ENCODE results near the gene SDK2. TPM values are rescaled to one million over a fixed set of nuclear protein-coding genes. Genes with fewer than 3 reads are reported as not detected.

SDK2 gene
- total and polyA plus RNA-seq, 2 of the 8 experiments (the other 6 are each of a cell fraction or from before 2014, with no cell fraction given) = 3.9 to 4.1 TPM

DNA sequence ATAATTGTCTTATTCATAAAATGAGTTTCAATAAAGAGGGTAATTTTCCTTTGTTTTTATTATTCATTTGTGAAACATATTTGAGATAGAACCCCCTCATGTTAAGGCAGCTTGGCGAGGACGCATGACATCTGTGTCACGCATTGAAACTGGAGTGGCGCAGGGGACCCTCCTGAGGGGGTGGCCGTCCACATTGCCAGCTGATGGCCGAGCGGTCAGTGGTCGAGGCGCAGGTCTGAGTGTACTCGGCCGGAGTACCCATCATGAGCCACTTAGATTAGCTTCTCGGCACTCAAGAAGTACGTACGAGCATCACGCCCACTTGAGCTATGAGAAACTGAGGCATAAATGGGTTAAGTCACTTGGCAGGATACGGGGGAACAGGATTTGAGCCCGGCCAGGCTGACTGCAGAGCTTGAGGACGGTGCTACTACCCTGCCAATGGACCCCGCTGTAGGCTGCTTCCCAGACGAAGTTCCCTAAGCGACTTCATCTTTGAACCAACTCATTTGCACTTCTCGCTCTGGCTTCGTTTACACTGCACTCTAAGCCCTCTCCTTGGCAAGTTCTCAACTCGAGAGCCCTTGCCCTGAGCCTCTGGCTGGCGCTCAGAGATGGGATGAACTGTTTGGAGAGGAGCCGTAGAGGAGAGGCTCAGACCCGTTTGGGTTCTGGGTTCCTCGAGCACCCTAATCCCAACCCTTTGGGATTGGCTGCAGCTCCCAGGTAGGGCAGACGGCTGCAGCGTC is 91.8 kb downstream of the SDK2 start (continued):
- TF ChIP-seq, protein P1, sequence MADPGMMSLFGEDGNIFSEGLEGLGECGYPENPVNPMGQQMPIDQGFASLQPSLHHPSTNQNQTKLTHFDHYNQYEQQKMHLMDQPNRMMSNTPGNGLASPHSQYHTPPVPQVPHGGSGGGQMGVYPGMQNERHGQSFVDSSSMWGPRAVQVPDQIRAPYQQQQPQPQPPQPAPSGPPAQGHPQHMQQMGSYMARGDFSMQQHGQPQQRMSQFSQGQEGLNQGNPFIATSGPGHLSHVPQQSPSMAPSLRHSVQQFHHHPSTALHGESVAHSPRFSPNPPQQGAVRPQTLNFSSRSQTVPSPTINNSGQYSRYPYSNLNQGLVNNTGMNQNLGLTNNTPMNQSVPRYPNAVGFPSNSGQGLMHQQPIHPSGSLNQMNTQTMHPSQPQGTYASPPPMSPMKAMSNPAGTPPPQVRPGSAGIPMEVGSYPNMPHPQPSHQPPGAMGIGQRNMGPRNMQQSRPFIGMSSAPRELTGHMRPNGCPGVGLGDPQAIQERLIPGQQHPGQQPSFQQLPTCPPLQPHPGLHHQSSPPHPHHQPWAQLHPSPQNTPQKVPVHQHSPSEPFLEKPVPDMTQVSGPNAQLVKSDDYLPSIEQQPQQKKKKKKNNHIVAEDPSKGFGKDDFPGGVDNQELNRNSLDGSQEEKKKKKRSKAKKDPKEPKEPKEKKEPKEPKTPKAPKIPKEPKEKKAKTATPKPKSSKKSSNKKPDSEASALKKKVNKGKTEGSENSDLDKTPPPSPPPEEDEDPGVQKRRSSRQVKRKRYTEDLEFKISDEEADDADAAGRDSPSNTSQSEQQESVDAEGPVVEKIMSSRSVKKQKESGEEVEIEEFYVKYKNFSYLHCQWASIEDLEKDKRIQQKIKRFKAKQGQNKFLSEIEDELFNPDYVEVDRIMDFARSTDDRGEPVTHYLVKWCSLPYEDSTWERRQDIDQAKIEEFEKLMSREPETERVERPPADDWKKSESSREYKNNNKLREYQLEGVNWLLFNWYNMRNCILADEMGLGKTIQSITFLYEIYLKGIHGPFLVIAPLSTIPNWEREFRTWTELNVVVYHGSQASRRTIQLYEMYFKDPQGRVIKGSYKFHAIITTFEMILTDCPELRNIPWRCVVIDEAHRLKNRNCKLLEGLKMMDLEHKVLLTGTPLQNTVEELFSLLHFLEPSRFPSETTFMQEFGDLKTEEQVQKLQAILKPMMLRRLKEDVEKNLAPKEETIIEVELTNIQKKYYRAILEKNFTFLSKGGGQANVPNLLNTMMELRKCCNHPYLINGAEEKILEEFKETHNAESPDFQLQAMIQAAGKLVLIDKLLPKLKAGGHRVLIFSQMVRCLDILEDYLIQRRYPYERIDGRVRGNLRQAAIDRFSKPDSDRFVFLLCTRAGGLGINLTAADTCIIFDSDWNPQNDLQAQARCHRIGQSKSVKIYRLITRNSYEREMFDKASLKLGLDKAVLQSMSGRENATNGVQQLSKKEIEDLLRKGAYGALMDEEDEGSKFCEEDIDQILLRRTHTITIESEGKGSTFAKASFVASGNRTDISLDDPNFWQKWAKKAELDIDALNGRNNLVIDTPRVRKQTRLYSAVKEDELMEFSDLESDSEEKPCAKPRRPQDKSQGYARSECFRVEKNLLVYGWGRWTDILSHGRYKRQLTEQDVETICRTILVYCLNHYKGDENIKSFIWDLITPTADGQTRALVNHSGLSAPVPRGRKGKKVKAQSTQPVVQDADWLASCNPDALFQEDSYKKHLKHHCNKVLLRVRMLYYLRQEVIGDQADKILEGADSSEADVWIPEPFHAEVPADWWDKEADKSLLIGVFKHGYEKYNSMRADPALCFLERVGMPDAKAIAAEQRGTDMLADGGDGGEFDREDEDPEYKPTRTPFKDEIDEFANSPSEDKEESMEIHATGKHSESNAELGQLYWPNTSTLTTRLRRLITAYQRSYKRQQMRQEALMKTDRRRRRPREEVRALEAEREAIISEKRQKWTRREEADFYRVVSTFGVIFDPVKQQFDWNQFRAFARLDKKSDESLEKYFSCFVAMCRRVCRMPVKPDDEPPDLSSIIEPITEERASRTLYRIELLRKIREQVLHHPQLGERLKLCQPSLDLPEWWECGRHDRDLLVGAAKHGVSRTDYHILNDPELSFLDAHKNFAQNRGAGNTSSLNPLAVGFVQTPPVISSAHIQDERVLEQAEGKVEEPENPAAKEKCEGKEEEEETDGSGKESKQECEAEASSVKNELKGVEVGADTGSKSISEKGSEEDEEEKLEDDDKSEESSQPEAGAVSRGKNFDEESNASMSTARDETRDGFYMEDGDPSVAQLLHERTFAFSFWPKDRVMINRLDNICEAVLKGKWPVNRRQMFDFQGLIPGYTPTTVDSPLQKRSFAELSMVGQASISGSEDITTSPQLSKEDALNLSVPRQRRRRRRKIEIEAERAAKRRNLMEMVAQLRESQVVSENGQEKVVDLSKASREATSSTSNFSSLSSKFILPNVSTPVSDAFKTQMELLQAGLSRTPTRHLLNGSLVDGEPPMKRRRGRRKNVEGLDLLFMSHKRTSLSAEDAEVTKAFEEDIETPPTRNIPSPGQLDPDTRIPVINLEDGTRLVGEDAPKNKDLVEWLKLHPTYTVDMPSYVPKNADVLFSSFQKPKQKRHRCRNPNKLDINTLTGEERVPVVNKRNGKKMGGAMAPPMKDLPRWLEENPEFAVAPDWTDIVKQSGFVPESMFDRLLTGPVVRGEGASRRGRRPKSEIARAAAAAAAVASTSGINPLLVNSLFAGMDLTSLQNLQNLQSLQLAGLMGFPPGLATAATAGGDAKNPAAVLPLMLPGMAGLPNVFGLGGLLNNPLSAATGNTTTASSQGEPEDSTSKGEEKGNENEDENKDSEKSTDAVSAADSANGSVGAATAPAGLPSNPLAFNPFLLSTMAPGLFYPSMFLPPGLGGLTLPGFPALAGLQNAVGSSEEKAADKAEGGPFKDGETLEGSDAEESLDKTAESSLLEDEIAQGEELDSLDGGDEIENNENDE (IDR thresholded peaks at IDR 0.05; ENCODE audit: insufficient replicate concordance, low read length) = no peak
- TF ChIP-seq CTBP2 (IDR thresholded peaks at IDR 0.05; ENCODE audit: borderline replicate concordance, insufficient read depth, insufficient read length, low read length) = no peak
- no peak for TF ChIP-seq SUZ12 (IDR thresholded peaks at IDR 0.05; ENCODE audit: low read length)
- no peak for TF ChIP-seq KDM5A (IDR thresholded peaks at IDR 0.05; ENCODE audit: low read length)
- no peak for TF ChIP-seq RNF2 (IDR thresholded peaks at IDR 0.05; ENCODE audit: borderline replicate concordance, low read depth, low read length, missing control alignments, poor library complexity, severe bottlenecking)
- TF ChIP-seq RAD21 (IDR thresholded peaks at IDR 0.05 in 1 of 2, conservative IDR thresholded peaks at IDR 0.05 in 1 of 2; ENCODE audit: low read depth in 2 of 2, low read length in 2 of 2) = no peak
- TF ChIP-seq, protein P2, sequence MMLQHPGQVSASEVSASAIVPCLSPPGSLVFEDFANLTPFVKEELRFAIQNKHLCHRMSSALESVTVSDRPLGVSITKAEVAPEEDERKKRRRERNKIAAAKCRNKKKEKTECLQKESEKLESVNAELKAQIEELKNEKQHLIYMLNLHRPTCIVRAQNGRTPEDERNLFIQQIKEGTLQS (IDR thresholded peaks at IDR 0.05; ENCODE audit: insufficient read depth, low read depth, low read length) = no peak
- no peak for TF ChIP-seq CEBPB (IDR thresholded peaks at IDR 0.05; ENCODE audit: low read depth, low read length)
- no peak for TF ChIP-seq SIRT6 (IDR thresholded peaks at IDR 0.05; ENCODE audit: low read length)
